Osteoblast (primary cell): ENCODE measurements around the gene POLR2H. TPM values are rescaled to one million over a fixed set of nuclear protein-coding genes. Genes with fewer than 3 reads are reported as not detected.
A peak's percentile ranks its signal among the peaks of the same experiment; 100 is the strongest.

Source experiments
- DNase-seq: peaks from one replicate; pipeline ENCODE4 v3.0.0; 2011; ENCODE audit warnings: low spot score, mixed read lengths; ENCODE audit not compliant: insufficient read length; ENCODE audit errors: missing footprints
- H2AFZ ChIP-seq: 2 replicates; pipeline ENCODE4 v1.6.0; 2011; ENCODE audit warnings: mild to moderate bottlenecking, low read length
- H3K27ac ChIP-seq: 2 replicates; pipeline ENCODE4 v1.5.1; 2011; ENCODE audit warnings: mild to moderate bottlenecking, low read depth, low read length, moderate library complexity
- H3K27me3 ChIP-seq: 2 replicates; pipeline ENCODE4 v1.6.0; 2012; ENCODE audit warnings: mild to moderate bottlenecking, control low read depth, inconsistent platforms, low read length, moderate library complexity; ENCODE audit not compliant: insufficient read depth
- H3K36me3 ChIP-seq: 2 replicates; pipeline ENCODE4 v1.5.1; 2011; ENCODE audit warnings: mild to moderate bottlenecking, low read length, control low read depth, moderate library complexity; ENCODE audit not compliant: insufficient read depth
- H3K4me1 ChIP-seq: 2 replicates; pipeline ENCODE4 v1.5.1; 2011; ENCODE audit warnings: mild to moderate bottlenecking, low read length, control low read depth, moderate library complexity; ENCODE audit not compliant: insufficient read depth
- H3K4me2 ChIP-seq: 2 replicates; pipeline ENCODE4 v1.6.0; 2011; ENCODE audit warnings: mild to moderate bottlenecking, low read length; ENCODE audit not compliant: insufficient read depth
- H3K4me3 ChIP-seq: fragments of 200-600 bp; sonication (generic); 3 replicates; pipeline ENCODE4 v1.5.1; 2012; ENCODE audit warnings: mild to moderate bottlenecking, low read length, inconsistent platforms; ENCODE audit not compliant: insufficient read depth
- H3K79me2 ChIP-seq: 2 replicates; pipeline ENCODE4 v1.6.0; 2012; ENCODE audit warnings: mild to moderate bottlenecking, low read length, control low read depth, inconsistent platforms; ENCODE audit not compliant: insufficient read depth
- H3K9me3 ChIP-seq: 2 replicates; pipeline ENCODE4 v1.5.1; 2011; ENCODE audit warnings: low read depth, low read length, control low read depth
- H4K20me1 ChIP-seq: 2 replicates; pipeline ENCODE4 v1.6.0; 2012; ENCODE audit warnings: mild to moderate bottlenecking, low read length, control low read depth; ENCODE audit not compliant: insufficient read depth
- CTCF ChIP-seq: IDR thresholded peaks from 2 replicates; pipeline ENCODE4 v1.5.1; 2011; ENCODE audit warnings: mild to moderate bottlenecking, low read depth, low read length, moderate library complexity; ENCODE audit errors: extremely low read depth
- total RNA-seq: library from RNA; depleted of rRNA; stranded (reverse); fragments of >200 nt; gene quantifications from 2 replicates; pipeline ENCODE4 v1.2.3, GENCODE V29; 2012

POLR2H gene
- total RNA-seq, 1 donor: 61.2 TPM

- no peak overlapping the region for H3K4me3 ChIP-seq
- peaks cover 5% of the 10 kb centered on the region for H4K20me1 ChIP-seq
- no peaks in the 10 kb centered on the region for H3K27me3 ChIP-seq
- H3K4me2 ChIP-seq: no peak overlapping the region
- H3K4me1 ChIP-seq: peaks cover 18% of the 10 kb centered on the region
- H3K79me2 ChIP-seq: peaks cover 13% of the 10 kb centered on the region
- DNase-seq: no peak
- no peaks in the 10 kb centered on the region for H3K36me3 ChIP-seq
- H3K27ac ChIP-seq: no peak overlapping the region
- H3K9me3 ChIP-seq: no peaks in the 10 kb centered on the region
- TF ChIP-seq CTCF: no peak
- H2AFZ ChIP-seq: no peak overlapping the region
Measured at GRCh38 chr3:184358921-184359350, 2.6 kb upstream of the POLR2H start.

GRCh38 chr3:184359610-184360009, 1.9 kb upstream of the POLR2H start:
- Histone ChIP-seq H2AFZ (no peak overlapping the region), H3K27ac (no peak overlapping the region), H3K4me2 (no peak overlapping the region), H3K4me1 (peaks cover 25% of the 10 kb centered on the region), H3K4me3 (no peak overlapping the region), H3K9me3 (no peaks in the 10 kb centered on the region), H3K79me2 (peaks cover 20% of the 10 kb centered on the region), H4K20me1 (peaks cover 8% of the 10 kb centered on the region), H3K36me3 (peaks cover 3% of the 10 kb centered on the region), H3K27me3 (no peaks in the 10 kb centered on the region)
- DNase-seq: no peak
- TF ChIP-seq CTCF: no peak

GRCh38 chr3:184360070-184360928, 1.2 kb upstream of the POLR2H start:
- no peak for DNase-seq
- H3K9me3 ChIP-seq: no peaks in the 10 kb centered on the region
- H3K79me2 ChIP-seq: peaks cover 26% of the 10 kb centered on the region
- no peak overlapping the region for H3K27ac ChIP-seq
- H3K36me3 ChIP-seq: peaks cover 10% of the 10 kb centered on the region
- H2AFZ ChIP-seq: peak overlapping the region; percentile 81
- no peaks in the 10 kb centered on the region for H3K27me3 ChIP-seq
- peak overlapping the region; percentile 90 for H3K4me3 ChIP-seq
- H3K4me1 ChIP-seq: peaks cover 27% of the 10 kb centered on the region
- H4K20me1 ChIP-seq: peaks cover 7% of the 10 kb centered on the region
- no peak for TF ChIP-seq CTCF
- peak overlapping the region; percentile 94 for H3K4me2 ChIP-seq

GRCh38 chr3:184360929-184361531, 480 bp upstream of the POLR2H start:
- Histone ChIP-seq H4K20me1 (peaks cover 7% of the 10 kb centered on the region), H3K79me2 (peaks cover 29% of the 10 kb centered on the region), H2AFZ (peak overlapping the region; percentile 81), H3K4me3 (peak overlapping the region; percentile 90), H3K4me2 (peak overlapping the region; percentile 94), H3K36me3 (peaks cover 13% of the 10 kb centered on the region), H3K9me3 (no peaks in the 10 kb centered on the region), H3K27me3 (no peaks in the 10 kb centered on the region), H3K4me1 (peaks cover 19% of the 10 kb centered on the region), H3K27ac (no peak overlapping the region)
- no peak for DNase-seq
- no peak for TF ChIP-seq CTCF
